WTC11 (cell line): ENCODE results near the gene TMEM190. TPM values are rescaled to one million over a fixed set of nuclear protein-coding genes. Genes with fewer than 3 reads are reported as not detected.

ENCODE experiments used
- ATAC-seq: fragments of 200-7000 bp; cut with Tn5 transposase; 2 replicates; pipeline ENCODE4 v1.10.0; 2021; ENCODE audit warnings: mild to moderate bottlenecking, moderate library complexity
- CTCF ChIA-PET: fragments of 300-600 bp; sonication (Branson Sonifier 250); formaldehyde crosslinking; loops from one replicate; lab custom pipeline; 2021; ENCODE audit warnings: antibody characterized with exemption; lab: Charles Lee
- POLR2A ChIA-PET: fragments of 350-600 bp; sonication (Branson Sonifier 250); formaldehyde crosslinking; loops from one replicate; lab custom pipeline; 2021; ENCODE audit warnings: antibody characterized with exemption; lab: Charles Lee
- DNase-seq: peaks from one replicate; pipeline ENCODE4 v3.0.0; 2021; ENCODE audit warnings: low spot score
- H3K27ac Mint-ChIP-seq: 2 replicates; pipeline ENCODE4 v1.8.0; 2021; ENCODE audit warnings: mixed read lengths
- H3K27me3 Mint-ChIP-seq: 2 replicates; pipeline ENCODE4 v1.8.0; 2021; ENCODE audit warnings: low read depth, mild to moderate bottlenecking, moderate library complexity, mixed read lengths
- H3K36me3 Mint-ChIP-seq: 2 replicates; pipeline ENCODE4 v1.8.0; 2021; ENCODE audit warnings: mixed read lengths
- H3K4me1 Mint-ChIP-seq: 2 replicates; pipeline ENCODE4 v1.8.0; 2022; ENCODE audit warnings: mixed read lengths
- H3K4me3 Mint-ChIP-seq: 2 replicates; pipeline ENCODE4 v1.8.0; 2021; ENCODE audit warnings: mild to moderate bottlenecking, moderate library complexity, mixed read lengths
- H3K9me3 Mint-ChIP-seq: 2 replicates; pipeline ENCODE4 v1.8.0; 2021; ENCODE audit warnings: mixed read lengths
- ERG ChIP-seq: fragments of 250-450 bp; sonication (Bioruptor Pico); IDR thresholded peaks from 2 replicates; pipeline ENCODE4 v1.8.0; 2021; ENCODE audit warnings: mild to moderate bottlenecking
- ETV6 ChIP-seq: sonication (generic); formaldehyde crosslinking; IDR thresholded peaks from 2 replicates; pipeline ENCODE4 v1.8.1; 2022; ENCODE audit warnings: mild to moderate bottlenecking, missing genetic modification reagents
- FOXP4 ChIP-seq: sonication (generic); formaldehyde crosslinking; IDR thresholded peaks from 2 replicates; pipeline ENCODE4 v1.8.0; 2022; ENCODE audit warnings: mild to moderate bottlenecking, missing genetic modification reagents
- JAZF1 ChIP-seq: fragments of 250-450 bp; sonication (Bioruptor Pico); IDR thresholded peaks from 2 replicates; pipeline ENCODE4 v1.9.0; 2021; ENCODE audit warnings: moderate library complexity, mild to moderate bottlenecking, inconsistent platforms
- MAX ChIP-seq: sonication (generic); formaldehyde crosslinking; IDR thresholded peaks from 2 replicates; pipeline ENCODE4 v1.8.0; 2022; ENCODE audit warnings: mild to moderate bottlenecking, missing genetic modification reagents
- NR2C2 ChIP-seq: sonication (generic); formaldehyde crosslinking; IDR thresholded peaks from 2 replicates; pipeline ENCODE4 v1.8.0; 2022; ENCODE audit warnings: mild to moderate bottlenecking, missing genetic modification reagents
- PRDM15 ChIP-seq: sonication (generic); formaldehyde crosslinking; IDR thresholded peaks from 2 replicates; pipeline ENCODE4 v1.8.0; 2022; ENCODE audit warnings: missing genetic modification reagents
- SP1 ChIP-seq: sonication (generic); formaldehyde crosslinking; conservative IDR thresholded peaks from 2 replicates; pipeline ENCODE4 v1.8.1; 2022; ENCODE audit warnings: missing genetic modification reagents
- TCF7 ChIP-seq: sonication (generic); formaldehyde crosslinking; IDR thresholded peaks from 2 replicates; pipeline ENCODE4 v1.8.0; 2022; ENCODE audit warnings: mild to moderate bottlenecking, low read depth, missing genetic modification reagents, moderate library complexity
- TP53 ChIP-seq: sonication (generic); formaldehyde crosslinking; IDR thresholded peaks from 2 replicates; pipeline ENCODE4 v1.8.1; 2023; ENCODE audit warnings: mild to moderate bottlenecking, missing genetic modification reagents
- ZBTB21 ChIP-seq: sonication (generic); formaldehyde crosslinking; IDR thresholded peaks from 2 replicates; pipeline ENCODE4 v1.8.1; 2023; ENCODE audit warnings: mild to moderate bottlenecking, missing genetic modification reagents, borderline replicate concordance
- ZNF121 ChIP-seq: sonication (generic); formaldehyde crosslinking; IDR thresholded peaks from 2 replicates; pipeline ENCODE4 v1.8.0; 2023; ENCODE audit warnings: missing genetic modification reagents
- ZNF219 ChIP-seq: sonication (generic); formaldehyde crosslinking; IDR thresholded peaks from 2 replicates; pipeline ENCODE4 v1.8.0; 2023; ENCODE audit warnings: missing genetic modification reagents, mild to moderate bottlenecking, borderline replicate concordance
- ZNF425 ChIP-seq: fragments of 250-450 bp; sonication (Bioruptor Pico); conservative IDR thresholded peaks from 2 replicates; pipeline ENCODE4 v1.9.0; 2021; ENCODE audit warnings: mild to moderate bottlenecking
- ZNF512 ChIP-seq: sonication (generic); formaldehyde crosslinking; IDR thresholded peaks from 2 replicates; pipeline ENCODE4 v1.8.1; 2022; ENCODE audit warnings: missing genetic modification reagents, borderline replicate concordance
- total RNA-seq: library from RNA; stranded (reverse); gene quantifications from 3 replicates; pipeline ENCODE4 v1.2.3, GENCODE V29; 2021

Gene TMEM190
- total RNA-seq, 1 experiment from 2014 or later = 0.33 TPM

GRCh38 chr19:55373993-55374757, 2.5 kb upstream of the TMEM190 start (continued):
- TF ChIP-seq ERG = no peak
- no peak for TF ChIP-seq ZNF512 (CRISPR knock-in tag)
- no peak for TF ChIP-seq ZNF121 (CRISPR knock-in tag)
- TF ChIP-seq ZNF219 (CRISPR knock-in tag) = no peak
- TF ChIP-seq TCF7 (CRISPR knock-in tag) = no peak
- TF ChIP-seq TP53 (CRISPR knock-in tag) = no peak
- no peak for TF ChIP-seq ZNF425 (CRISPR knock-in tag)
- no peak for TF ChIP-seq MAX (CRISPR knock-in tag)

- peaks cover 59% of the 10 kb centered on the region for H3K27me3 Mint-ChIP-seq
- TF ChIP-seq JAZF1 (CRISPR knock-in tag) (no peak), ZBTB21 (CRISPR knock-in tag) (no peak), FOXP4 (CRISPR knock-in tag) (0 out of 2 replicates have a peak, but pooled peaks have one; percentile 46), ETV6 (CRISPR knock-in tag) (0 out of 2 replicates have a peak, but pooled peaks have one; percentile 13), PRDM15 (peak; percentile 32; the same call in 1 of the 2 replicates), SP1 (0 out of 2 replicates have a peak, but pooled peaks have one; percentile 15), ZNF121 (CRISPR knock-in tag) (peak; percentile 7; the same call in 1 of the 2 replicates), MAX (CRISPR knock-in tag) (peak; percentile 56; the same call in 1 of the 2 replicates), NR2C2 (CRISPR knock-in tag) (no peak)
- TF ChIP-seq, all 79 proteins: peak for 6
- ATAC-seq (peak; percentile 29), DNase-seq (peak; percentile 59)
- Mint-ChIP-seq H3K4me3 (peak overlapping the region; percentile 62), H3K27ac (no peak overlapping the region), H3K36me3 (no peaks in the 10 kb centered on the region), H3K4me1 (peaks cover 41% of the 10 kb centered on the region), H3K9me3 (no peaks in the 10 kb centered on the region)
- ChIA-PET POLR2A (no interaction called here), CTCF (interaction anchor here (1.5 kb wide), 1 partner anchor 38 kb away, joined by 3 read pairs; the partner anchor contains the start of gene KMT5C)
Measured at GRCh38 chr19:55377356-55378131, 918 bp downstream of the TMEM190 start.
